ENCODE results near the gene CTRL.

Gene CTRL

DNA sequence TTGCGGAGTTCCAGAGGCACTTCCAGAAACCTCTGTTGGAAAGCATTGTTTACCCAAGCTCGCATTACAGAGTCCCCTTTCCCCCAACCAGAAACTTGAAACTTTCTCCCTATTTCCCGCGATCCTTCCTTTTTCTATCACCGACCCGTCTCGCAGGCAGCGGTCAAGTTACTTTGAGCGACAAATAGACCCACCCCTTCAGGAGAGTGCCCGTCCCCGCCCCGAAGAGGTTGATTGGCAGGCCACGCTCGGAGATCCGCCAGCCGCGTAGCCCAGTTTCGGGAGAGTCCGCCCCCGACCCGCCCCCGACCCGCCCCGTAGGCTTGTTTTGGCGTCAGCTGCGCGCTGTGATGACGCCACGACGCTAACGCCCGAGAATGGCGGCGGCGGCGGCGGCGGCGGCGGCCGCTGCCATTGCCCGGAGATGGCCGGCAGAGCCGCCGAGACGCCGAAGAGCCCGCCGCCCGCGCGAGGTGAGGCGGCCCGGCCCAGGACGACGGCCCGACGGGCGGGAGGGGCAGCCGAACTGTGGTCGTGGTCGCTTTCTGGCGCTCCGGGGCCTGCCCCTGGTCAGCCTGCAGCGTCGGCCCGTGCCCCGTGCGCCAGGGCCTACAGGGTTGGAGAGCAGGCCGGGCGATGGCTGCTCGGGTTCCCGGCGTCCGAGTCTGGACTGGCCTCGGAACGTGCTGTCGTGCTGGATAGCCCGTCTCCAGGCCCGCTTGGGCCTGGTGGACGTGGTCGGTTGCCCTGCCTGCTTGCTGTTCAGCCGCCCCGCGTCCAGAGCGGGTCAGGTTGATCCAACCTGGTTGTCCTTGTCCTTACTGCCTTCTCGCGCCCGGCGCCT is 38.5 kb downstream of the CTRL start, which contains the start of gene PSKH1:
TSS of gene PSKH1 (plus strand) at position 356 of the 844 bp plus-strand sequence. CDS start 15,496 bp downstream, outside the sequence.
- FAIRE-seq = peak; percentile 78
- peak; percentile 99 for DNase-seq (ENCODE audit: insufficient read length)

DNA sequence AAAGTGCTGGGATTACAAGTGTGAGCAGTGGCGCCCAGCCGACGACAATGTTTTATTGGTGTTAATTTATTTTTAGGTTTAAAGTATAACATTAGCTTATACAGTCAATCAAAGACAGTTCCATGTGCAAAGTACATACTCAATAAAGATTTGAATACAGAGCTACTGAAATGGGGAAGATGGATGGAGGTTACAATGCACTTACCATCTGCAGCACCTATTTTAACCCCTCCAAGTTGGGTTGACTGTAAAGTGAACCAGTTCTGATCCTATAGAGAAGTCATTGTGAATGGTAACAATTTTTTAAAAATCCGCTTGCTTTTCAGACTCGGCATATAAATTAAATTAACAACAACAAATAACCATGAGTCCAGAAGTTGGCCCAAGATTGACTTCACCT is 39.3 kb downstream of the CTRL start:
- TF ChIP-seq TAF1 (IDR thresholded peaks at IDR 0.05; ENCODE audit: borderline replicate concordance, low read depth, low read length) (no peak), POLR2A (IDR thresholded peaks at IDR 0.05; ENCODE audit: low read depth, low read length) (no peak), POLR2AphosphoS5 (IDR thresholded peaks at IDR 0.05; ENCODE audit: low read depth, low read length) (no peak)
- DNase-seq (ENCODE audit: insufficient read length) (no peak), FAIRE-seq (no peak)

More for the DNA sequence above, 38.5 kb downstream of the CTRL start, which contains the start of gene PSKH1:
- TF ChIP-seq TAF1 (IDR thresholded peaks at IDR 0.05; ENCODE audit: borderline replicate concordance, low read depth, low read length) (no peak; the same call in 1 of the 2 replicates), POLR2A (IDR thresholded peaks at IDR 0.05; ENCODE audit: low read depth, low read length) (peak; percentile 76; the same call in 1 of the 2 replicates), POLR2AphosphoS5 (IDR thresholded peaks at IDR 0.05; ENCODE audit: low read depth, low read length) (0 out of 2 replicates have a peak, but pooled peaks have one; percentile 27)

DNA sequence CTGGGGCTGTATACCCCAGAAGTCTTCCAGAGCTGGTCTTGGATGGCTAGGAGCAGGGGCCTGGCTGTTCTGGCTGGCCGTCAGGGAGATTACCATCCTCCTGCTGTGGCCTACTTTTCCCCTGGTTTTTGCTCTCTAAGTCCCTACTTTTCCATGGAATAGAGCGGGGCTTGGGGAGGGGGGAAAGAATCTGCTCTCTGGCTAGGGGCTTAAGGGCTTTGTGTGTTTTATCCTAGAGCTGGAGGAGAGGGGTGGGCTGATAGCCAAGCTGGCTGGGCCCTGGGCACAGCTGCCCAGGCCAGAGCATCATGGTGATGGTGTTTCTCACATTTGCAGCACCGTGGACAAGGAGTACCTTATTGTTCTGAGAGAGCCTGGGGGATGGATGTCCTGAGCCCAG is 43.3 kb downstream of the CTRL start:
- TF ChIP-seq POLR2A (IDR thresholded peaks at IDR 0.05; ENCODE audit: low read depth, low read length) = no peak
- TF ChIP-seq TAF1 (IDR thresholded peaks at IDR 0.05; ENCODE audit: borderline replicate concordance, low read depth, low read length) = no peak
- no peak for TF ChIP-seq POLR2AphosphoS5 (IDR thresholded peaks at IDR 0.05; ENCODE audit: low read depth, low read length)

DNA sequence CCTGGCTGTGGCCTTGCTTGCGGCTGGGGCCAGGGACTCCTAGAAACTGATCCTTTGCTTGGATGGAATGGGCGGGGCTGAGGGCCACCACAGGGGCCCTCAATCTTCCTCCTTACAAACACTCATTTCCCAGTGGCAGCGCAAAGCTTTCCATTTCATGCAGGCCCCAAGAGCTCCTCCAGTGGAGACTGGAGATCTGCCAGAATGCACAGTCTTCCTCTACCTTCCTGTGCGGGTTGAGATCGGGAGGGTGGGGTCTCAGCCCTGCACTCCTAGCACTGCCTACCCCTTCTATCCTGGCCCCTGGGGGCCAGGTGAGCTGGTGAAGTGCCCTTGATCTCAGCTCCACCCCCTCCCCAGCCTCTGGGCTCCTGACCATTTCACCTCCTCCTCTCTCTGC is 45.3 kb downstream of the CTRL start:
- no peak for TF ChIP-seq POLR2A (IDR thresholded peaks at IDR 0.05; ENCODE audit: low read depth, low read length)
- TF ChIP-seq TAF1 (IDR thresholded peaks at IDR 0.05; ENCODE audit: borderline replicate concordance, low read depth, low read length) = no peak
- no peak for TF ChIP-seq POLR2AphosphoS5 (IDR thresholded peaks at IDR 0.05; ENCODE audit: low read depth, low read length)
- no peak for FAIRE-seq
- no peak for DNase-seq (ENCODE audit: insufficient read length)

More for the DNA sequence above, 43.3 kb downstream of the CTRL start:
- DNase-seq (ENCODE audit: insufficient read length) (no peak), FAIRE-seq (no peak)

DNA sequence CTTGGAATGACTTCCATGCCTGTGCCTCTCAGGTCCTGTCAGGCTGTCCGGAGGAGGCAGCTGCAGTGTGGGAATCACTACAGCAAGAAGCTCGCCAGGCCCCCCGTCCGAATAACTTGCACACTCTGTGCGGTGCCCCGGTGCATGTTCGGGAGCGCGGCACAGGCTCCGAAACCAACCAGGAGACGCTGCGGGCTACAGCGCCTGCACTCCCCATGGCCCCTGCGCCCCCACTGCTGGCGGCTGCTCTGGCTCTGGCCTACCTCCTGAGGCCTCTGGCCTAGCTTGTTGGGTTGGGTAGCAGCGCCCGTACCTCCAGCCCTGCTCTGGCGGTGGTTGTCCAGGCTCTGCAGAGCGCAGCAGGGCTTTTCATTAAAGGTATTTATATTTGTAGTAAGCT is 45.7 kb downstream of the CTRL start:
- TF ChIP-seq POLR2AphosphoS5 (IDR thresholded peaks at IDR 0.05; ENCODE audit: low read depth, low read length) = no peak
- TF ChIP-seq POLR2A (IDR thresholded peaks at IDR 0.05; ENCODE audit: low read depth, low read length) = no peak
- no peak for TF ChIP-seq TAF1 (IDR thresholded peaks at IDR 0.05; ENCODE audit: borderline replicate concordance, low read depth, low read length)
- FAIRE-seq (no peak), DNase-seq (ENCODE audit: insufficient read length) (no peak)

DNA sequence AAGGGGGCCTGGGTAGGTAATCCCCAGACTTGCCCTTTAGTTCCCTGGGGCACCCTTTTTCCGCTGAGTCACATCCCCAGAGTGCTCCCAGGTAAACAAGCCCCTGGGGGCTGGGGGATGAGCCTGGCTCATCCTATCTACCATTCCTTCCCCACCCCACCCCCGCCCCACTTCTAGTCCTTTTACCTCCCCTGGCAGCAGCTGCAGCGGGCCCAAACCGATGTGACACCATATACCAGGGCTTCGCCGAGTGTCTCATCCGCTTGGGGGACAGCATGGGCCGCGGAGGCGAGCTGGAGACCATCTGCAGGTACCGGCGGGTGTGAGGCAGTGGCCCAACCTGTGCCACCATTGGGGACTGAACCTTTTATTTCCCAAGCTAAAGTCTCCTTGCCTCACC is 46.1 kb downstream of the CTRL start:
- DNase-seq (ENCODE audit: insufficient read length) (no peak), FAIRE-seq (no peak)
- TF ChIP-seq TAF1 (IDR thresholded peaks at IDR 0.05; ENCODE audit: borderline replicate concordance, low read depth, low read length) = no peak
- 0 out of 2 replicates have a peak, but pooled peaks have one; percentile 16 for TF ChIP-seq POLR2AphosphoS5 (IDR thresholded peaks at IDR 0.05; ENCODE audit: low read depth, low read length)

DNA sequence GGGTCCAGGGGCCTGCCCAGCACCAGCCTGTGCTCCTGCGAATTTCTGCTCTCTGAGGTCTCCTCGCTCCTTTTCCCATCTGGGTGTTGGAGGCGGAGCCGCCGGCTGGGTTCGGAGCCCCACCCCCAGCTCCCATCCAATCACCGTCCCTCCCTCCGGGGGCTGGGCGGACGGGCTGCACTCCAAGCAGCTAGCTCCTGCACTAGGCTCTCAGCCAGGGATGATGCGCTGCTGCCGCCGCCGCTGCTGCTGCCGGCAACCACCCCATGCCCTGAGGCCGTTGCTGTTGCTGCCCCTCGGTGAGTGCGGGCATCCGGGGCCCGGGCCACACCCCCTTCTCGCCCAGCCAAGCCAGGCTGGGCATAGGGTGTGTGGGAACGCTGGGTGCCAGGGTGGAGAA is 47.0 kb downstream of the CTRL start, which contains the start of gene NRN1L:
TSS of gene NRN1L (plus strand) at position 202 of the 400 bp plus-strand sequence. CDS start at position 221, 19 bp downstream.
- DNase-seq (ENCODE audit: insufficient read length) (no peak), FAIRE-seq (no peak)
- no peak for TF ChIP-seq POLR2AphosphoS5 (IDR thresholded peaks at IDR 0.05; ENCODE audit: low read depth, low read length)
- no peak for TF ChIP-seq POLR2A (IDR thresholded peaks at IDR 0.05; ENCODE audit: low read depth, low read length)
- TF ChIP-seq TAF1 (IDR thresholded peaks at IDR 0.05; ENCODE audit: borderline replicate concordance, low read depth, low read length) = no peak

DNA sequence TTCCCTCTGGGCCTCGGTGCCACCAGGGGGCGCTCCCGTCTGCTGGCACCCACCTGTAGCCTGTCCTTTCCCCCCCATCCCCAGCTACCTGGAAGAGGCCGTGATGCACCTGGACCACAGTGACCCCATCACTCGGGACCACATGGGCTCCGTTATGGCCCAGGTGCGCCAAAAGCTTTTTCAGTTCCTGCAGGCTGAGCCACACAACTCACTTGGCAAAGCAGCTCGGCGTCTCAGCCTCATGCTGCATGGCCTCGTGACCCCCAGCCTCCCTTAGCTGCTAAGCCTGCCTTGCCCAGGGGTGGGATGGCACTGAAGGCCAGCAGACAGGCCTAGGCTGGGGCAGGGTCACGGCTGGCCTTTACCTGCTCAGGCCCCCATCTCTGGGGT is 47.8 kb downstream of the CTRL start:
- FAIRE-seq (peak; percentile 36), DNase-seq (ENCODE audit: insufficient read length) (peak; percentile 90)
- TF ChIP-seq POLR2AphosphoS5 (IDR thresholded peaks at IDR 0.05; ENCODE audit: low read depth, low read length) (no peak), TAF1 (IDR thresholded peaks at IDR 0.05; ENCODE audit: borderline replicate concordance, low read depth, low read length) (no peak), POLR2A (IDR thresholded peaks at IDR 0.05; ENCODE audit: low read depth, low read length) (no peak)

DNA sequence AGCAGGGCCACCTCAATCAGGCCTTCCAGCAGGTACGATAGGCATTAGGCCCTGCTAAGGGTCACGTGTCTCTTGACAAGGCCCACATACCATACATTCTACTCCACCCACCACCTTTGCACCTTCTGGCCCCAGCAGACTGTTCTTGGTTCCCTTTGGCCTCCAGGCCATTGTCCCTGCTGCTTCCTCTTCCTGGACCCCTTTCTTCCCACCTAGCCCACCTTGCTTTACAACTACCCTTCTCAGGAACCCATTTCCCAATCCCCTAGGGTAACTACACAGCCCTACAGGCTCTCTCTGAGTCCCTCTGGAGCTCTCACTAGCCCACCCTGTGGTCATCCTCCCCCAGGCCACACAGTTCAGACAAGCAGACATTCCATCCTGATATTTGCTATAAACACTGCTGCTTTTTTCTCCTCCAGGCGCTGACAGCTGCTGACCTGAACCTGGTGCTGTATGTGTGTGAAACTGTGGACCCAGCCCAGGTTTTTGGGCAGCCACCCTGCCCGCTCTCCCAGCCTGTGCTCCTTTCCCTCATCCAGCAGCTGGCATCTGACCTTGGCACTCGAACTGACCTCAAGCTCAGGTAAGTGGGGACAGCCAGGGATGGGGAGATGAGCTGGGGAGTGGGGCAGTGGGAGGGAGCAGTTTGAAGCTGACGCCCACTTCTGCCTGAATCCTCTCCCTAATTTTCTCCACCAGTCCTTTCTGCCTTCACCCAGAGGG is 48.4 kb downstream of the CTRL start:
- FAIRE-seq (no peak), DNase-seq (ENCODE audit: insufficient read length) (no peak)
- TF ChIP-seq TAF1 (IDR thresholded peaks at IDR 0.05; ENCODE audit: borderline replicate concordance, low read depth, low read length) = no peak
- no peak for TF ChIP-seq POLR2A (IDR thresholded peaks at IDR 0.05; ENCODE audit: low read depth, low read length)

DNA sequence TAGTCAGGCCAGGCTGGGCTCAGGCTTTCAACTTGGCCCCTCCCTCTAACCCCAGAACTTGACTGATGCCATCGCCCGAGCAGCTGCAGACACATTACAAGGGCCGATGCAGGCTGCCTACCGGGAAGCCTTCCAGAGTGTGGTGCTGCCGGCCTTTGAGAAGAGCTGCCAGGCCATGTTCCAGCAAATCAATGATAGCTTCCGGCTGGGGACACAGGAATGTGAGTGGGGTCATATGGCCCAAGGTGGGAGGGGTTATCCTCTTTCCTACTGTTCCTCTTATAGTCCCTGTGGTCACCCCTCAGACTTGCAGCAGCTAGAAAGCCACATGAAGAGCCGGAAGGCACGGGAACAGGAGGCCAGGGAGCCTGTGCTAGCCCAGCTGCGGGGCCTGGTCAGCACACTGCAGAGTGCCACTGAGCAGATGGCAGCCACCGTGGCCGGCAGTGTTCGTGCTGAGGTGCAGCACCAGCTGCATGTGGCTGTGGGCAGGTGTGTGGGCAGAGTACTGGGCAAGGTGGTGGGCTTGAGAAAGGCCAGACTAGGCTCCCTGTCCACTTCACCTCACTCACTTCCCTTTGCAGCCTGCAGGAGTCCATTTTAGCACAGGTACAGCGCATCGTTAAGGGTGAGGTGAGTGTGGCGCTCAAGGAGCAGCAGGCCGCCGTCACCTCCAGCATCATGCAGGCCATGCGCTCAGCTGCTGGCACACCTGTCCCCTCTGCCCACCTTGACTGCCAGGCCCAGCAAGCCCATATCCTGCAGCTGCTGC is 49.1 kb downstream of the CTRL start:
- DNase-seq (ENCODE audit: insufficient read length) (no peak), FAIRE-seq (no peak)
- no peak for TF ChIP-seq POLR2A (IDR thresholded peaks at IDR 0.05; ENCODE audit: low read depth, low read length)
- TF ChIP-seq TAF1 (IDR thresholded peaks at IDR 0.05; ENCODE audit: borderline replicate concordance, low read depth, low read length) = no peak
- no peak for TF ChIP-seq POLR2AphosphoS5 (IDR thresholded peaks at IDR 0.05; ENCODE audit: low read depth, low read length)

All from GM12892 (cell line).